ENCODE results near the gene TLCD3B. TPM values are rescaled to one million over a fixed set of nuclear protein-coding genes. Genes with fewer than 3 reads are reported as not detected.
A peak's percentile ranks its signal among the peaks of the same experiment; 100 is the strongest.

Gene TLCD3B
- total RNA-seq, 1 experiment from 2014 or later, result 0.90 TPM

DNA sequence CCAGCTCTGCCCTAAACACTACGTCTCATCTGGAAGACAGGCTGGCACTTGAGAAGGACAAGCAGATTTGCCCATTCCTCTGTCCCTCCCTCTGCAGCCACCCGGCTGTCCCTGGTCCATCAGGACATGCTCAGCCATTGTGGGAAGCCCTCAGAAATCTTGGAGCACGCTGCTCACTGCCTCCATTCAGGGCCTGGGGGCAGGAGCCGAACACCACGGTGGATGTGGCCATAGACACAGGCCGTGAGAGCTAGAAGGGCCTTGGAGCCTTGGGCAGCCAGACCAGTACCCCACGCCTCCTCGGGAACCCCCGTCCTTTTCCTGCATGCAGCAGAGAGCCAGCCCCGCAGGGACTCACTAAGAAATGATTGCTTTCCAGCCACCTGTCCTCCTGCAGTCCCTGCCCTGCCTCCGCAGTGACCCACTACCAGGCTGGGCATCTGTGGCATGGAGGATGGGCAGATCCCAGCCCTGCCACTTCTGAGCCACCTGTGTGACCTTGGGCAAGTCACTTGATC lies 23.6 kb downstream of the TLCD3B start:
- no TSS peak for BruUV-seq (replicated peaks)
- Mint-ChIP-seq H3K36me3 (ENCODE audit: insufficient read depth, unreplicated experiment) (peaks cover 71% of the 10 kb centered on the region), H3K27ac (ENCODE audit: unreplicated experiment) (no peak overlapping the region), H3K4me1 (ENCODE audit: low read depth, unreplicated experiment) (peaks cover 7% of the 10 kb centered on the region), H3K27me3 (ENCODE audit: unreplicated experiment) (peaks cover 23% of the 10 kb centered on the region), H3K4me3 (ENCODE audit: low read depth, unreplicated experiment) (no peak overlapping the region), H3K9me3 (ENCODE audit: low read depth, unreplicated experiment) (no peaks in the 10 kb centered on the region)
- CTCF ChIA-PET, result no interaction called here
- intact Hi-C loops (cut with micrococcal nuclease; ENCODE audit: unreplicated experiment), result loop anchor here (5.0 kb wide), 2 partner anchors 145 to 185 kb away; partner anchors contain the start of genes CDIPT and MVP
- DNase-seq, result no peak
- no peak for TF ChIP-seq CTCF (IDR thresholded peaks at IDR 0.05; ENCODE audit: unreplicated experiment)

- Mint-ChIP-seq H3K27me3 (ENCODE audit: unreplicated experiment) (peaks cover 17% of the 10 kb centered on the region), H3K36me3 (ENCODE audit: insufficient read depth, unreplicated experiment) (peaks cover 66% of the 10 kb centered on the region), H3K4me3 (ENCODE audit: low read depth, unreplicated experiment) (no peak overlapping the region), H3K4me1 (ENCODE audit: low read depth, unreplicated experiment) (peaks cover 9% of the 10 kb centered on the region), H3K9me3 (ENCODE audit: low read depth, unreplicated experiment) (no peaks in the 10 kb centered on the region), H3K27ac (ENCODE audit: unreplicated experiment) (no peak overlapping the region)
- CTCF ChIA-PET, result interaction anchor here (0.7 kb wide), 1 partner anchor 34 kb away, joined by 3 read pairs; no protein-coding TSS in a partner anchor
- TF ChIP-seq CTCF (IDR thresholded peaks at IDR 0.05; ENCODE audit: unreplicated experiment), result no peak
- BruUV-seq (replicated peaks), result no TSS peak
- no peak for DNase-seq
- intact Hi-C loops (cut with micrococcal nuclease; ENCODE audit: unreplicated experiment), result loop anchor here (5.0 kb wide), 2 partner anchors 145 to 185 kb away; partner anchors contain the start of genes CDIPT and MVP
These were observed 24.3 kb downstream of the TLCD3B start for GRCh38 chr16:30006659-30007377.

DNA sequence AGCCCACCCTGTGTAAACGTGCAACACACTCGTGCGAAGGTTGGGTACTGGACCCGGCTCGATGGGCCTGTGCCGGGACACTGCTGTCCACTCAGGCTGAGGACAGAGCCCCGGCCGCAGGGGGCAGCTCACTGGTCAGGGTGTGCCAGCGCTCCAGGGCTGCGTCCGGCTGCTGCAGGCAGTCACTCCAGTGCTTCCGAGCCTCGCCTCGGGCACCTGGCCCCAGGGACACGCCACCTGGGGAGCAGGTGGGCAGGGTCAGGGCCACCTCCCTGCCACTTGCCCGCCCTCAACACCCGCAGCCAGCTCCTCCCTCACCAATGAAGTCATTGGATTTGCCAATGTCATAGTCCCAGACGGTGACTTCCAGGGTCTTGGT lies 25.0 kb downstream of the TLCD3B start:
- Mint-ChIP-seq H3K27me3 (ENCODE audit: unreplicated experiment) (peaks cover 13% of the 10 kb centered on the region), H3K4me1 (ENCODE audit: low read depth, unreplicated experiment) (peaks cover 6% of the 10 kb centered on the region), H3K36me3 (ENCODE audit: insufficient read depth, unreplicated experiment) (peaks cover 59% of the 10 kb centered on the region), H3K27ac (ENCODE audit: unreplicated experiment) (no peak overlapping the region), H3K9me3 (ENCODE audit: low read depth, unreplicated experiment) (no peaks in the 10 kb centered on the region), H3K4me3 (ENCODE audit: low read depth, unreplicated experiment) (no peak overlapping the region)
- intact Hi-C loops (cut with micrococcal nuclease; ENCODE audit: unreplicated experiment), result loop anchor here (5.0 kb wide), 2 partner anchors 144 to 184 kb away; partner anchors contain the start of genes CDIPT and MVP
- no peak for TF ChIP-seq CTCF (IDR thresholded peaks at IDR 0.05; ENCODE audit: unreplicated experiment)
- no TSS peak for BruUV-seq (replicated peaks)
- no peak for DNase-seq
- CTCF ChIA-PET, result interaction anchor here (0.7 to 1.6 kb wide), 5 partner anchors 11 to 158 kb away, joined by 3 to 6 read pairs (median 4); partner anchors contain the start of gene HIRIP3

- peak; percentile 69 for DNase-seq
- TF ChIP-seq CTCF (IDR thresholded peaks at IDR 0.05; ENCODE audit: unreplicated experiment), result peak; percentile 87
- BruUV-seq (replicated peaks), result no TSS peak
- CTCF ChIA-PET, result interaction anchor here (0.7 to 1.6 kb wide), 6 partner anchors 10 to 157 kb away, joined by 3 to 6 read pairs (median 4); partner anchors contain the start of genes HIRIP3 and KCTD13
- Mint-ChIP-seq H3K36me3 (ENCODE audit: insufficient read depth, unreplicated experiment) (peaks cover 53% of the 10 kb centered on the region), H3K4me3 (ENCODE audit: low read depth, unreplicated experiment) (no peak overlapping the region), H3K27ac (ENCODE audit: unreplicated experiment) (no peak overlapping the region), H3K9me3 (ENCODE audit: low read depth, unreplicated experiment) (no peaks in the 10 kb centered on the region), H3K4me1 (ENCODE audit: low read depth, unreplicated experiment) (peaks cover 6% of the 10 kb centered on the region), H3K27me3 (ENCODE audit: unreplicated experiment) (peaks cover 8% of the 10 kb centered on the region)
- intact Hi-C loops (cut with micrococcal nuclease; ENCODE audit: unreplicated experiment), result loop anchor here (2.0 to 5.0 kb wide), 3 partner anchors 107 to 183 kb away; partner anchors contain the start of genes CDIPT, MVP and SEZ6L2
These were observed 25.6 kb downstream of the TLCD3B start for GRCh38 chr16:30005341-30006094.

Measured in Calu3 (cell line).